Neural progenitor cell (in vitro differentiated cells): Measurements from ENCODE around the gene NBEAL1. TPM values are rescaled to one million over a fixed set of nuclear protein-coding genes. Genes with fewer than 3 reads are reported as not detected.
"Not testable (repeated sequence)": the region's sequence is repeated elsewhere in the genome, so short reads cannot be mapped to it uniquely, and the experiment has no call there.

Experiments
- DNase-seq: peaks from one replicate; pipeline ENCODE4 v3.0.0-alpha.2; 2016; ENCODE audit warnings: low spot score
- H2AFZ ChIP-seq: fragments of 200-600 bp; sonication (generic); replicated peaks from 2 replicates; pipeline ENCODE4 v1.6.1; 2016; ENCODE audit warnings: antibody characterized with exemption
- H3F3A ChIP-seq: fragments of 200-600 bp; sonication (generic); 2 replicates; pipeline ENCODE4 v1.6.1; 2016; ENCODE audit warnings: antibody characterized with exemption, low read depth
- H3K27ac ChIP-seq: fragments of 200-600 bp; sonication (generic); 2 replicates; pipeline ENCODE4 v1.5.1; 2016; ENCODE audit warnings: mild to moderate bottlenecking
- H3K27me3 ChIP-seq: fragments of 200-600 bp; sonication (generic); 2 replicates; pipeline ENCODE4 v1.6.1; 2016; ENCODE audit warnings: mild to moderate bottlenecking, moderate library complexity
- H3K36me3 ChIP-seq: fragments of 200-600 bp; sonication (generic); 2 replicates; pipeline ENCODE4 v1.5.1; 2016
- H3K4me1 ChIP-seq: fragments of 200-600 bp; sonication (generic); 2 replicates; pipeline ENCODE4 v1.6.1; 2016; ENCODE audit warnings: mixed run types
- H3K4me2 ChIP-seq: fragments of 200-600 bp; sonication (generic); 2 replicates; pipeline ENCODE4 v1.6.1; 2016
- H3K4me3 ChIP-seq: fragments of 200-600 bp; sonication (generic); 2 replicates; pipeline ENCODE4 v1.5.1; 2016
- H3K79me2 ChIP-seq: fragments of 200-600 bp; sonication (generic); 2 replicates; pipeline ENCODE4 v1.6.1; 2016; ENCODE audit warnings: low read depth
- H3K9ac ChIP-seq: fragments of 200-600 bp; sonication (generic); 2 replicates; pipeline ENCODE4 v1.6.1; 2016
- H3K9me3 ChIP-seq: fragments of 200-600 bp; sonication (generic); 2 replicates; pipeline ENCODE4 v1.5.1; 2016; ENCODE audit warnings: low read depth
- H4K20me1 ChIP-seq: fragments of 200-600 bp; sonication (generic); 2 replicates; pipeline ENCODE4 v1.6.1; 2016; ENCODE audit warnings: low read depth
- H3K27ac Mint-ChIP-seq: 3 replicates; pipeline ENCODE4 v1.8.0; 2021; ENCODE audit warnings: mixed read lengths
- H3K27me3 Mint-ChIP-seq: 2 replicates; pipeline ENCODE4 v1.8.0; 2022; ENCODE audit warnings: low read depth, mild to moderate bottlenecking, inconsistent platforms, moderate library complexity, mixed read lengths; ENCODE audit not compliant: insufficient read depth
- H3K36me3 Mint-ChIP-seq: 3 replicates; pipeline ENCODE4 v1.8.0; 2021; ENCODE audit warnings: mixed read lengths
- H3K4me1 Mint-ChIP-seq: 3 replicates; pipeline ENCODE4 v1.8.0; 2021; ENCODE audit warnings: mixed read lengths
- H3K4me3 Mint-ChIP-seq: 3 replicates; pipeline ENCODE4 v1.8.0; 2021; ENCODE audit warnings: mild to moderate bottlenecking, moderate library complexity, mixed read lengths
- H3K9me3 Mint-ChIP-seq: 3 replicates; pipeline ENCODE4 v1.8.0; 2020; ENCODE audit warnings: mixed read lengths
- EZH2 ChIP-seq: fragments of 200-600 bp; sonication (generic); IDR thresholded peaks from 2 replicates; pipeline ENCODE4 v1.6.1; 2017; ENCODE audit warnings: antibody characterized with exemption, mild to moderate bottlenecking, moderate library complexity
- EZH2phosphoT487 ChIP-seq: fragments of 200-600 bp; sonication (generic); IDR thresholded peaks from 2 replicates; pipeline ENCODE4 v1.6.1; 2017; ENCODE audit warnings: antibody characterized with exemption
- total RNA-seq: library from RNA; depleted of rRNA; stranded (reverse); fragments of >200 nt; gene quantifications from 2 replicates; pipeline ENCODE4 v1.2.3, GENCODE V29; 2015; ENCODE audit warnings: low replicate concordance
- TF ChIP-seq, protein P1 (sequence below): fragments of 200-600 bp; sonication (generic); IDR thresholded peaks from 2 replicates; pipeline ENCODE4 v1.5.1; 2017; ENCODE audit warnings: antibody characterized with exemption, mild to moderate bottlenecking

The NBEAL1 gene
- total RNA-seq, 1 donor from 2014 or later = 10.3 TPM

- no peaks in the 10 kb centered on the region for H3K27me3 Mint-ChIP-seq
- peaks cover 4% of the 10 kb centered on the region for H3K36me3 ChIP-seq
- H3K9me3 Mint-ChIP-seq = peaks cover 5% of the 10 kb centered on the region
- TF ChIP-seq EZH2 = no peak
- no peak for TF ChIP-seq EZH2phosphoT487
- TF ChIP-seq, protein P1, sequence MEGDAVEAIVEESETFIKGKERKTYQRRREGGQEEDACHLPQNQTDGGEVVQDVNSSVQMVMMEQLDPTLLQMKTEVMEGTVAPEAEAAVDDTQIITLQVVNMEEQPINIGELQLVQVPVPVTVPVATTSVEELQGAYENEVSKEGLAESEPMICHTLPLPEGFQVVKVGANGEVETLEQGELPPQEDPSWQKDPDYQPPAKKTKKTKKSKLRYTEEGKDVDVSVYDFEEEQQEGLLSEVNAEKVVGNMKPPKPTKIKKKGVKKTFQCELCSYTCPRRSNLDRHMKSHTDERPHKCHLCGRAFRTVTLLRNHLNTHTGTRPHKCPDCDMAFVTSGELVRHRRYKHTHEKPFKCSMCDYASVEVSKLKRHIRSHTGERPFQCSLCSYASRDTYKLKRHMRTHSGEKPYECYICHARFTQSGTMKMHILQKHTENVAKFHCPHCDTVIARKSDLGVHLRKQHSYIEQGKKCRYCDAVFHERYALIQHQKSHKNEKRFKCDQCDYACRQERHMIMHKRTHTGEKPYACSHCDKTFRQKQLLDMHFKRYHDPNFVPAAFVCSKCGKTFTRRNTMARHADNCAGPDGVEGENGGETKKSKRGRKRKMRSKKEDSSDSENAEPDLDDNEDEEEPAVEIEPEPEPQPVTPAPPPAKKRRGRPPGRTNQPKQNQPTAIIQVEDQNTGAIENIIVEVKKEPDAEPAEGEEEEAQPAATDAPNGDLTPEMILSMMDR = no peak
- no peak overlapping the region for H3K9ac ChIP-seq
- H3K9me3 ChIP-seq = no peaks in the 10 kb centered on the region
- no peaks in the 10 kb centered on the region for H4K20me1 ChIP-seq
- no peak overlapping the region for H3K27ac ChIP-seq
- no peak overlapping the region for H3K4me2 ChIP-seq
- no peaks in the 10 kb centered on the region for H3K4me1 ChIP-seq
- no peaks in the 10 kb centered on the region for H3F3A ChIP-seq
- H2AFZ ChIP-seq = no peak overlapping the region
- no peak for DNase-seq
- H3K27me3 ChIP-seq = no peaks in the 10 kb centered on the region
- H3K79me2 ChIP-seq = no peaks in the 10 kb centered on the region
- no peaks in the 10 kb centered on the region for H3K4me1 Mint-ChIP-seq
- H3K27ac Mint-ChIP-seq = no peak overlapping the region
- no peak overlapping the region for H3K4me3 Mint-ChIP-seq
- H3K4me3 ChIP-seq = no peak overlapping the region
- H3K36me3 Mint-ChIP-seq = peaks cover 28% of the 10 kb centered on the region
Observed at GRCh38 chr2:202982779-202983491, 31.7 kb upstream of the NBEAL1 start.

DNA sequence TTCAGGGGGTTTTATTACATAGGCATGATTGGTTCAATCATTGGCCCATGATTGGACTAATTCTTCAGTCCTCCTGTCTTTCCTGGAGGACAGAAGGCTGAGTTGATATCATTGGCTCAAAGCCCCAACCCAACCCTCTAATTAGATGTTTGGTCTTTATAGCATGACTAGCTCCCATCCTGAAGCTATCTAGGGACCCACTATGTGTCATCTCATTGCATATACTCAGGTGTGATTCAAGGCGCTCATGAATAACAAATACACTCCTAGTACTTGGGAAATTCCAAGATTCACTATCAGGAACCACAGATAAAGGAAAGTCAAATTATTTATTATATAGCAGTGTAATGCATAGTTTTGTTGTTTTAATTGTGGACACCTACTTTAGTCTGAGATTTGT is 24.9 kb upstream of the NBEAL1 start:
- no peak for DNase-seq
- no peak overlapping the region for H3K27ac Mint-ChIP-seq
- H3F3A ChIP-seq = no peaks in the 10 kb centered on the region
- H3K4me3 ChIP-seq = no peak overlapping the region
- TF ChIP-seq EZH2 (no peak), EZH2phosphoT487 (no peak)
- TF ChIP-seq, protein P1 = no peak
- no peak overlapping the region for H3K4me2 ChIP-seq
- no peaks in the 10 kb centered on the region for H3K27me3 Mint-ChIP-seq
- H3K4me1 ChIP-seq = no peaks in the 10 kb centered on the region
- H3K9me3 ChIP-seq = no peaks in the 10 kb centered on the region
- no peaks in the 10 kb centered on the region for H3K27me3 ChIP-seq
- H3K9me3 Mint-ChIP-seq = no peaks in the 10 kb centered on the region
- no peaks in the 10 kb centered on the region for H3K36me3 Mint-ChIP-seq
- no peaks in the 10 kb centered on the region for H3K36me3 ChIP-seq
- H3K4me3 Mint-ChIP-seq = no peak overlapping the region
- no peak overlapping the region for H2AFZ ChIP-seq
- no peaks in the 10 kb centered on the region for H3K79me2 ChIP-seq
- no peaks in the 10 kb centered on the region for H4K20me1 ChIP-seq
- no peaks in the 10 kb centered on the region for H3K4me1 Mint-ChIP-seq
- no peak overlapping the region for H3K27ac ChIP-seq
- no peak overlapping the region for H3K9ac ChIP-seq

DNA sequence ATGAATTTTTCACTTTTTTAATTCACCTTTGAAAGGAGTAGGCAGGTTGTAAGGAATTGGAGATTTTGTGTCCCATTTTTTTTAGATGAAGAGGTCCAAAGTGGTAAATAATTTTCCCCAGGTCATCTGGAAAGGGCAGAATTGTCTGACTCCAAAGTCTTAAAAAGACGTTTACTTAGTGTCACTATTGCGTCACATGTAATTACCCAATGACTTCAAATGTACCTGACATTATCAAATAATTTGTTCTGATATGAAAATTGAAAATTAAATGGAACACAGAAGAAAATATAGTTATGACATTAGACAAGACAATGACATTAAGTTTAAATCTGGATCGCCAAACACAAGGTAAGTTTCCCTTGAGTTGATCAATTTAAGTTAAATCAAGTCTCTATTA is 24.2 kb upstream of the NBEAL1 start:
- H3K4me3 ChIP-seq = no peak overlapping the region
- H3F3A ChIP-seq = no peaks in the 10 kb centered on the region
- Mint-ChIP-seq H3K36me3 (no peaks in the 10 kb centered on the region), H3K27ac (no peak overlapping the region), H3K27me3 (no peaks in the 10 kb centered on the region), H3K4me3 (no peak overlapping the region), H3K4me1 (no peaks in the 10 kb centered on the region), H3K9me3 (no peaks in the 10 kb centered on the region)
- H3K27ac ChIP-seq = no peak overlapping the region
- H3K9me3 ChIP-seq = no peaks in the 10 kb centered on the region
- H3K79me2 ChIP-seq = no peaks in the 10 kb centered on the region
- H4K20me1 ChIP-seq = no peaks in the 10 kb centered on the region
- H3K27me3 ChIP-seq = no peaks in the 10 kb centered on the region
- H3K9ac ChIP-seq = no peak overlapping the region
- no peak for DNase-seq
- H2AFZ ChIP-seq = no peak overlapping the region
- no peaks in the 10 kb centered on the region for H3K4me1 ChIP-seq
- H3K36me3 ChIP-seq = no peaks in the 10 kb centered on the region
- no peak overlapping the region for H3K4me2 ChIP-seq
- TF ChIP-seq, protein P1 = no peak
- no peak for TF ChIP-seq EZH2phosphoT487
- no peak for TF ChIP-seq EZH2

- not testable (repeated sequence) for H3F3A ChIP-seq, H3K4me3 Mint-ChIP-seq, H3K9me3 Mint-ChIP-seq, H2AFZ ChIP-seq, H3K27me3 Mint-ChIP-seq, H3K27ac ChIP-seq, H3K79me2 ChIP-seq, H3K9me3 ChIP-seq, H4K20me1 ChIP-seq, H3K4me1 ChIP-seq, H3K36me3 ChIP-seq, H3K36me3 Mint-ChIP-seq, H3K9ac ChIP-seq, H3K4me3 ChIP-seq, H3K27ac Mint-ChIP-seq, H3K4me1 Mint-ChIP-seq, H3K27me3 ChIP-seq, H3K4me2 ChIP-seq, DNase-seq
Observed at GRCh38 chr2:202997113-202997512, 17.6 kb upstream of the NBEAL1 start.
